Lung (tissue), 12 donors: Measurements from ENCODE around the gene PCDHGC5. TPM values are rescaled to one million over a fixed set of nuclear protein-coding genes. Genes with fewer than 3 reads are reported as not detected.
A peak's percentile ranks its signal among the peaks of the same experiment; 100 is the strongest.

ENCODE experiments used
- ATAC-seq: fragments of 200-7000 bp; cut with Tn5 transposase; one replicate; pipeline ENCODE4 v1.9.1; 2020; ENCODE audit warnings: moderate number of reproducible peaks; ENCODE audit not compliant: insufficient read depth, low FRiP score
- DNase-seq, 3 donors: peaks; one replicate each; pipeline ENCODE4 v3.0.0-alpha.2; 2013 to 2017
- H3K27ac ChIP-seq, 2 donors: one replicate each; pipeline ENCODE4 v1.5.1; 2013; ENCODE audit warnings: mild to moderate bottlenecking in 2 of 2, moderate library complexity in 2 of 2, control low read depth in 1 of 2, inconsistent platforms in 1 of 2, low read depth in 1 of 2, low read length in 1 of 2
- H3K27me3 ChIP-seq, 3 donors: one replicate each; pipeline ENCODE4 v1.5.1; 2013; ENCODE audit warnings: low read length in 2 of 3; ENCODE audit not compliant: control insufficient read depth in 3 of 3, insufficient read depth in 3 of 3
- H3K36me3 ChIP-seq, 4 donors: one replicate each; pipeline ENCODE4 v1.5.1; 2013; ENCODE audit warnings: low read length in 4 of 4, mild to moderate bottlenecking in 1 of 4, moderate library complexity in 1 of 4; ENCODE audit not compliant: control insufficient read depth in 4 of 4, insufficient read depth in 4 of 4
- H3K4me1 ChIP-seq, 5 donors: one replicate each; pipeline ENCODE4 v1.5.1; 2013; ENCODE audit warnings: low read length in 5 of 5, mild to moderate bottlenecking in 2 of 5, moderate library complexity in 1 of 5; ENCODE audit not compliant: control insufficient read depth in 5 of 5, insufficient read depth in 5 of 5
- H3K4me3 ChIP-seq: one replicate; pipeline ENCODE4 v1.5.1; 2013; ENCODE audit warnings: mild to moderate bottlenecking, control low read depth, moderate library complexity
- H3K9ac ChIP-seq, 2 donors: one replicate each; pipeline ENCODE4 v1.5.1; 2013; ENCODE audit warnings: low read length in 2 of 2, control low read depth in 1 of 2; ENCODE audit not compliant: insufficient read depth in 1 of 2
- H3K9me3 ChIP-seq, 4 donors: one replicate each; pipeline ENCODE4 v1.5.1; 2013; ENCODE audit warnings: low read length in 3 of 4, mild to moderate bottlenecking in 1 of 4, moderate library complexity in 1 of 4; ENCODE audit not compliant: control insufficient read depth in 4 of 4, insufficient read depth in 3 of 4
- CTCF ChIP-seq: IDR thresholded peaks from 2 replicates; pipeline ENCODE4 v1.5.1; 2012; ENCODE audit warnings: mild to moderate bottlenecking; ENCODE audit errors: control extremely low read depth, extremely low read depth
- WGBS, 2 donors: extraction: QIAGEN DNeasy Blood & Tissue Kit; methylation state at CpG; one replicate each; pipeline ENCODE4 v1.1.7; 2013; 5-methylcytosine and 5-hydroxymethylcytosine counted together
- polyA plus RNA-seq, 2 donors: library from polyadenylated mRNA; stranded (reverse); fragments of 200-250 nt; gene quantifications; one replicate each; pipeline ENCODE4 v1.2.1, GENCODE V29; 2013
- total RNA-seq, 2 donors: library from RNA; depleted of rRNA in 1 of 2; stranded (reverse); fragments of >200 nt in 1 of 2; gene quantifications; one replicate each; pipeline ENCODE4 v1.2.1, GENCODE V29; 2014 to 2021
- donor health status: control.
- donor health status: control.
- donor health status: Bipolar disorder and iron deficiency.
- donor health status: healthy.
- donor health status: DM: yes; HTN: yes; CAD: no.

The PCDHGC5 gene
- total and polyA plus RNA-seq, 4 donors, result 0.14 to 5.1 (median 1.5) TPM

DNA sequence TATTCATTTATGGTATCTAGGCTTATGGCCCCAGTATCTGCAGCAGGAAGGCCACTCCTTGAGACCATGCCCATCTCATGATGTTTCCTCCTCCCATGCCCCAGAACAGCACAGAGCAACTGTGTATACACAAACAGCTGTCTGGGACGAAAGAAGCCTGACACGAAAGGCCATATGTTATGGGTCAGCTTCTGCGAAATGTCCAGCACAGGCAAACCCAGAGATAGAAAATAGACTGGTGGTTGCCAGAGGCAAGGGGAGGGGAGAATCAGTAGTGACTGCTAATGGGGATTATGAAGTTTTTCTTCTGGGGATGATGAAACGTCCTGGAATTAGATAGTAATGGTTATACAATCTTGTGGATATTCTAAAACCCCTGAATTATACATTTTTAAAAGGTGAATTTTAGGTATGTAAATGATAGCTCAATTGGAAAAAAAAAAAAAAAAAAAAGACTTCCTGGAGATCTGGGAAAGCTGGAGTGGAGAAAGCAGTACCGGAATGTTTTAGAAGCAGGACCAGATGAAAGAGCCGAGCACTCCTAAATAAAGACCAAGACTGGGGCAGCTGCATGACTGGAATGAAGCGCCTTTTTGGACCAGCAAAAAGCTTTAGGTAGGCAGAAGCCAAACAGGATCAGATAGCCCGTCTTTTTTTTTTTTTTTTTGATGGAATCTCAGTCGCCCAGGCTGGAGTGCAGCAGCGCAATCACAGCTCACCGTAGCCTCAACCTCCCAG is 29.2 kb downstream of the PCDHGC5 start:
- no peak for TF ChIP-seq CTCF
- Histone ChIP-seq H3K4me3 (no peak overlapping the region), H3K27me3 (no peaks in the 10 kb centered on the region), H3K27ac (no peak overlapping the region), H3K9ac (no peak overlapping the region), H3K4me1 (peaks cover 16 to 83% (median 35%) of the 10 kb centered on the region in 5 donors), H3K9me3 (no peaks in the 10 kb centered on the region), H3K36me3 (peaks cover 6 to 34% (median 10%) of the 10 kb centered on the region in 4 donors)
- DNase-seq, result peak; percentile 58 to 88 (median 74)
- ATAC-seq, result no peak
- WGBS, 2 donors, result 86 to 87% methylated on average over 11 of the region's 11 CpGs

DNA sequence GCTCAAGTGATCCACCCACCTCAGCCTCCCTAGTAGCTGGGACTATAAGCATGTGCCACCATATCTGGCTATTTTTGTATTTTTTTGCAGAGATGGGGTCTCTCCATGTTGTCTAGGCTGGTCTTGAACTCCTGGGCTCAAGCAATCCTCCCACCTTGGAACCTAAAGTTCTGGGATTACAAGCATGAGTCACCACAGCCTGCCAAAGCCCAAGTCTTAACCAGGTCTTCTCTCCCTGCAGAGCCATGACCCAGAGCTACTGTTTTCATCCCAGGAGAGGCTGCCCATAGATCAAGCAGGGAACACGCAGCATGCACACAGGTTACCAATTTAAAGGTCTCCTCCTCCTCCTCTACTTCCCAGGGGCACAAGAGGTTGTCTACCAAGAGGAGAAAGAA is 29.7 kb downstream of the PCDHGC5 start:
- ATAC-seq (no peak), DNase-seq (no peak)
- Histone ChIP-seq H3K36me3 (peaks cover 6 to 38% (median 10%) of the 10 kb centered on the region in 4 donors), H3K27me3 (no peaks in the 10 kb centered on the region), H3K4me1 (peaks cover 15 to 83% (median 35%) of the 10 kb centered on the region in 5 donors), H3K9me3 (no peaks in the 10 kb centered on the region), H3K4me3 (no peak overlapping the region), H3K27ac (peak overlapping the region in 1 of 2 donors; percentile 47), H3K9ac (no peak overlapping the region)
- TF ChIP-seq CTCF, result no peak
- WGBS, 2 donors, result 94% methylated on average over 1 of the region's 1 CpG

- no peak for ATAC-seq
- no peak for TF ChIP-seq CTCF
- no peak overlapping the region for H3K9ac ChIP-seq
Measured at GRCh38 chr5:141519605-141520565, 31.0 kb downstream of the PCDHGC5 start.

More at GRCh38 chr5:141519605-141520565, 31.0 kb downstream of the PCDHGC5 start:
- H3K4me1 ChIP-seq, result peaks cover 11 to 83% (median 25%) of the 10 kb centered on the region in 5 donors
- H3K9me3 ChIP-seq, result no peaks in the 10 kb centered on the region
- peak in 2 of 3 donors; percentile 46 to 74 for DNase-seq
- peak overlapping the region; percentile 64 to 90 for H3K27ac ChIP-seq
- H3K4me3 ChIP-seq, result no peak overlapping the region
- no peaks in the 10 kb centered on the region for H3K27me3 ChIP-seq
- WGBS, 2 donors, result 54 to 61% methylated on average over 3 of the region's 3 CpGs
- peaks cover 8 to 39% (median 10%) of the 10 kb centered on the region in 4 donors for H3K36me3 ChIP-seq
